ENCODE measurements around the gene SGPP2. TPM values are rescaled to one million over a fixed set of nuclear protein-coding genes. Genes with fewer than 3 reads are reported as not detected.

Gene SGPP2
- total RNA-seq, 2 donors from 2014 or later: 4.5 to 5.1 TPM

DNA sequence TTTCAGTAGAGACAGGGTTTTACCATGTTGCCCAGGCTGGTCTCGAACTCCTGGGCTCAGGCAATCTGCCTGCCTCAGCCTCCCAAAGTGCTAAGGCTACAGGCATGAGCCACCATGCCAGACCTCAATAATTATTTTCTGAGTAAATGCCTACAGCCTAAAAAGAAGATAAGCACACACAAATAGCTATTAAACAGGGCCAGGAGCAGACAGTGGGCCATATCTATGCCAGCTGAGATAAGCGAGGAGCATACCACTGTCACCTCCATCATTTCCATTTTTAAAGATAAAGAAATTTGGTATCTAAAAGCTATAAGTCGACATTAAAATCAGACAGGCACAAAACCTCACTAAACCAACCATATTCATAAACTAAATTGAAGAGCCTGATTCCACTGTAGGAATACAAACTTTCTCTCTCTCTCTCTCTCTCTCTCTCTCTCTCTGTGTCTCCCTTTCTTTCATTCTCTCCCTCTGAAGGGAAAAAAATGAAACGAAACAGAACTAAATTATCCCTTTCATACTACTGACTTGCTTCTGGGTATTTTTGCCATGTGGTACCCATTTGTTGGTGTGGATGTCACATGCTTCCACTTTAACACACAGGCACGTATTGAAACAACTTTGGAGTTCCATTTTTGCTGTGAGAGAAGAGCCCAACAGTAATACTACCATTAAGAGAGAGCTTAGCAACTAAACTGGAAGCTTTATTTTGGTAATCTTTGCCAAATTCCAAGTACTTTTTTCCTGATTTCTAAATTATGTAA is 180.6 kb downstream of the SGPP2 start:
- H3K9me3 ChIP-seq (ENCODE audit: control insufficient read depth, low read length, poor library complexity, severe bottlenecking): no peaks in the 10 kb centered on the region
- Mint-ChIP-seq H3K36me3 (ENCODE audit: low read depth) (peaks cover 2% of the 10 kb centered on the region), H3K27ac (peak overlapping the region; percentile 56), H3K4me3 (no peak overlapping the region), H3K27me3 (no peaks in the 10 kb centered on the region), H3K4me1 (peaks cover 4% of the 10 kb centered on the region)
- ATAC-seq (no peak), DNase-seq (no peak)

DNA sequence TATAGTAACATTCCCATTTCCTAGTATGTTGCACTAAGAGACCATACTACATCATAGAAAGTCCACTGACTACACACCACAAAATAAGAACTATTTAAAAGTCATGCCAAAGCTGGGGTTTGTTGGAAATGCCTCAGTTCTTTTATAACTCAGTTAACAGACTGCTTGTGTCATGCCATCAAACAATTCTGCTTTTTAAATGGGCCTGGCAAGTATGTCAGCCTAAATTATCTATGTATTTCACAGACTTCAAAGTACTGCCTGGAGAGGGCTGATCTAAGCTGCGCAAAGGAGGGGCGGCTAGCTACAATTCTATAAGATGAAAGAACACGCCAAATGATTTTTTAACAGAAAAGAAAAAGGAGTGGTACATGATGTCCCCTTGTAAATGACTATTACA is 182.0 kb downstream of the SGPP2 start:
- H3K27ac Mint-ChIP-seq: no peak overlapping the region
- H3K4me1 Mint-ChIP-seq: peaks cover 4% of the 10 kb centered on the region
- H3K4me3 Mint-ChIP-seq: no peak overlapping the region
- ATAC-seq: no peak
- peaks cover 2% of the 10 kb centered on the region for H3K36me3 Mint-ChIP-seq (ENCODE audit: low read depth)
- no peak for DNase-seq
- no peaks in the 10 kb centered on the region for H3K27me3 Mint-ChIP-seq
- H3K9me3 ChIP-seq (ENCODE audit: control insufficient read depth, low read length, poor library complexity, severe bottlenecking): no peaks in the 10 kb centered on the region

DNA sequence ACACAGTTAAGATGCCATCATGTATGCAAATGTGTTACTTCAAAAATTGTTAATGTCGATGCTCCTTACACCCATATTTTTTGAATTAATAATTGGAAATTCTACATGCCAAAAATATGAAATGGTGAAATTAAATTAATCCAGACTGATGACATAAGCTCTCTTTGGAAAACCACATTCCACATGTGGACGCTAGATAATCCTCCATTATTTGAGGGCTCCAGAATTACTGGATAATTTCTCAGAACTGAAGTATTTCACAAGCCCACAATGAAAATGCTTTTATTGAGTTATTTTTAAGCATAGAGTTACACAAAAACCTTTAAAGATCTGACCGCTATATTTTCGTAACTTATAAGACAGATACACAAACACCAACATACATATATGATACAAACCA is 183.7 kb downstream of the SGPP2 start:
- no peaks in the 10 kb centered on the region for H3K9me3 ChIP-seq (ENCODE audit: control insufficient read depth, low read length, poor library complexity, severe bottlenecking)
- DNase-seq: no peak
- no peaks in the 10 kb centered on the region for H3K27me3 Mint-ChIP-seq
- H3K27ac Mint-ChIP-seq: no peak overlapping the region
- peaks cover 2% of the 10 kb centered on the region for H3K36me3 Mint-ChIP-seq (ENCODE audit: low read depth)
- no peak for ATAC-seq
- H3K4me3 Mint-ChIP-seq: no peak overlapping the region
- peaks cover 4% of the 10 kb centered on the region for H3K4me1 Mint-ChIP-seq

DNA sequence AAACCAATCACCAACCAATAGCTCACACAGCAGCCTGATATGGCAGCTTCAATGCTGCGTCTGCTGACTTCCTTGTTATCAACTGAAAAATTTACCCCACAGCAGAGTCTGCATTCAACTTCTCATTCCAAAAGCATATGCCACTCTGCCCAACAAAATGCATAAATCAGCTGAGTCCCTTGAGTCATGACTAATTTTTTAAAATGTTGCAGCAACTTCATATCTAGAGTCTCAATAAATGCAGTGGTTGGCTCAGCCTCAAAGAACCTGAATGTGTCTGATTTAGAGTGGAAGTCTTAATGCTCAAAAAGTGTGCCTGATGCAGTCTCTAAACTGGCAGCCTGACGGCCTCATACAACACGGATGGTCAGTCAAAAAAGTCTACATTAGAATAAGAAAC is 185.0 kb downstream of the SGPP2 start:
- Mint-ChIP-seq H3K4me1 (peaks cover 6% of the 10 kb centered on the region), H3K27me3 (no peaks in the 10 kb centered on the region), H3K4me3 (no peak overlapping the region), H3K27ac (no peak overlapping the region), H3K36me3 (ENCODE audit: low read depth) (peaks cover 2% of the 10 kb centered on the region)
- no peaks in the 10 kb centered on the region for H3K9me3 ChIP-seq (ENCODE audit: control insufficient read depth, low read length, poor library complexity, severe bottlenecking)
- ATAC-seq (no peak), DNase-seq (no peak)

Other genes with a start within 250 kb of the SGPP2 start
- not detected for gene PAX3, start 125.5 kb upstream of the SGPP2 start, total RNA-seq
- gene FARSB, start 231.5 kb downstream of the SGPP2 start, total RNA-seq: 10 to 100 TPM; 12.5 to 13.2 TPM
- not detected for gene MOGAT1, start 247.1 kb downstream of the SGPP2 start, total RNA-seq

All from T-helper 17 cell (primary cell).